C4-2B (cell line): ENCODE data around the gene HEXIM2.
A peak's percentile ranks its signal among the peaks of the same experiment; 100 is the strongest.

Experiments used
- CTCF ChIP-seq: fragments of 450-650 bp; conservative IDR thresholded peaks from 2 replicates; pipeline ENCODE4 v1.5.1; 2017; ENCODE audit warnings: mild to moderate bottlenecking
- ZFX ChIP-seq: fragments of 450-650 bp; IDR thresholded peaks from 2 replicates; pipeline ENCODE4 v1.6.1; 2017

DNA sequence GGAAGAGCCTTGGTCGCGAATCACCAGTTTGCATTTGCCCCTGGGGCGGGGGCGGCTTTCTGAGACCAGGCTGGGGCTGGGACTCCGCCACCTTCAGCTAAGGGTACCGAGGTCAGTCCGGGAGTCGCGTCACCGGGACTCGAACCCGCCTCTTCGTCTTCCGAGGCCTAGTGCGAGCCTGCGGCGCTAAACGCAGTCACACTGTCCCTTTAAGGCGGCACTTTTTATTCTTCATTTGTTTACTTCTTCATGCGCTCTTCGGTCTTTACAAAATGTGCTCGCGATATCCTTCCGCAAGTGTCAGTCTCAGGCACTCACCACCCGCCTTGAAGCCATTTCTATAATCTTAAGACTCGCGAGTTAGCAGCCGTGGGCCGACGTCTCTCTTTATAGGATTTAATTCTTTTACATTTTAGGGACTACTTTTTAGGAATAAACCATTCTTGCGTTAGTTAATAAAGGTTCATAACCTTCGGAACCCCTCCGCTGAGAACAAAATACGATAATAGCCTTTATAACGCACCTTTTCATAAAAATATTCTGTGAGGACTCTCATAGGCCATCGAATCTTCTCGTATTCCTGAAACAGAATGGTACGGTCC, 14.0 kb upstream of the HEXIM2 start:
- TF ChIP-seq CTCF: no peak
- peak; percentile 74 for TF ChIP-seq ZFX
